ENCODE data around the gene MYL4.
"Not testable (repeated sequence)": the region's sequence is repeated elsewhere in the genome, so short reads cannot be mapped to it uniquely, and the experiment has no call there.

MYL4 gene

DNA sequence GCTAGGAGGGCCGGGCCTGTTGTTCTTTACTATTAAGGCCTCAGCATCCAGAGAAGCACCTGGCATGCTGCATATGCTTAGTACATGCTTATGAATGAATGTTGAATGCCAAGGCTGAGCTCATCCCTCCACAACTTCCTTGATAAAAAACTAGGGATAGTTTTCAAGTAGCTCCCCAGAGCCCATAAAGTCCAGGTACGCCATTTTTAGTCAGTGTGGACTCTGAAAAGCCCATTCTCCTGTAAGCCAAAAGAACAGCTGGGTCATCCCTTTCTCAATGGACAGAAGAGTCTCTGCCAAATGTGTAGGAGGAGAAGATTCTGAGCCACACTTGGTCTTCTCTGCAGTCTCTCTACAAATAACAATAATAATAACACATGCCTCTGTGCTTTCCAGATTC, 35.5 kb downstream of the MYL4 start:
- no peak for DNase-seq

DNA sequence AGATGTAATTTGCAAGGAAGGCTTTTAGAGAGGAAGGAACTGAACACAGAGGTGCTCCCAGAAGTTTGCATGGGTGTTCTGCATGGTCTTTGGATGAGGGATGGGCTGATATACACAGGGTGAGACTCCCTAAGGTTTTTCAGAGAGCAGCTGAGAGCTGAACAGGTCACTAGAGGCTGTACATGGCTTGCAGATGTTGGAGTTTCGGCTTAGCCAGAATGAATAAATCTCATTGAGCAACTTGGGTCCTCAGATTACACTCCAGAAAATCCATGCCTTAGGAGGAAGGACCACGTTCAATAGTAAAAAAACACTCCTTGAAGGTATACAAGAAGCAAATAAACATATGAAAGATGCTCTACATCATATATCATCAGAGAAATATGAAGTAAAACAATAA, 37.0 kb downstream of the MYL4 start:
- no peak for DNase-seq

DNA sequence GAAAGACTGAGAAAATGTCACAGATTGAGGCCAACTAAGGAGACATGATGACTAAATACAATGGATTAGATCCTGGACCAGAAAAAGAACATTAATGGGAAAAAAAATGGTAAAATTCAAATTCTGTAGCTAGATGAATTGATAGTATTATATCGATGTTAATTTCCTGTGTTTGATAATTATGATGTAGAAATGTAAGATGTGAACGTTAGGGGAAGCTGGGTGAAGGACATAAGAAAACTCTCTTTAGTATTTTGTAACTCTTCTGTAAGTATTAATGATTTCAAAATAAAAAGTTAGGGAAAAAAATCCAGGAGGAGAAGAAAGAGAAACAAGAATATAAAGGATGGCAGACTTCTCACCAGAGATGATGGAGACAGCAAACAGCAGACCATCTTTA, 41.7 kb downstream of the MYL4 start:
- DNase-seq: no peak

DNA sequence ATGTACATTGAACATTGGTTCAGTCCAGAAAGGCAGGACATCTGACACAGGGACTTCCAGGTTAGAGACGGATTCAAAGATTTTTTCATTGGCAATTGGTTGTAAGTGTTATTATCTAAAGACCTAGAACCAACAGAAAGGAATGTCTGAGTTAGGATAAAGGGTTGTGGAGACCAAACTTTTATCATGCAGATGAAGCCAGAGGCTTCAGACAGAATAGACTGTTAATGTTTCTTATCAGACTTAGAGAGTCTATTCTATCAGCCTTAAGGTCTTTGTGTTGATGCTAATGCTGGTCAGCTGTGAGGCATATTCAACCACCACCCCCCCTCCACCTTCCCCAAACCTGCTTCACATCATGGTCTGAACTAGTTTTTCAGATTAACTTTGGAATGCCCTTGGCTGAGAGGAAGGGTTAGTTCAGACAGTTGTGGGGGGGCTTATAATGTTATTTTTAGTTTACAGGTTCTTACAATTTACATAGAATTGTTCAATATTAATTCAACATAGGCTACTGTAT, 42.3 kb downstream of the MYL4 start:
- no peak for DNase-seq

- no peak for DNase-seq
Observed at GRCh38 chr17:47252209-47252608, 43.1 kb downstream of the MYL4 start.

DNA sequence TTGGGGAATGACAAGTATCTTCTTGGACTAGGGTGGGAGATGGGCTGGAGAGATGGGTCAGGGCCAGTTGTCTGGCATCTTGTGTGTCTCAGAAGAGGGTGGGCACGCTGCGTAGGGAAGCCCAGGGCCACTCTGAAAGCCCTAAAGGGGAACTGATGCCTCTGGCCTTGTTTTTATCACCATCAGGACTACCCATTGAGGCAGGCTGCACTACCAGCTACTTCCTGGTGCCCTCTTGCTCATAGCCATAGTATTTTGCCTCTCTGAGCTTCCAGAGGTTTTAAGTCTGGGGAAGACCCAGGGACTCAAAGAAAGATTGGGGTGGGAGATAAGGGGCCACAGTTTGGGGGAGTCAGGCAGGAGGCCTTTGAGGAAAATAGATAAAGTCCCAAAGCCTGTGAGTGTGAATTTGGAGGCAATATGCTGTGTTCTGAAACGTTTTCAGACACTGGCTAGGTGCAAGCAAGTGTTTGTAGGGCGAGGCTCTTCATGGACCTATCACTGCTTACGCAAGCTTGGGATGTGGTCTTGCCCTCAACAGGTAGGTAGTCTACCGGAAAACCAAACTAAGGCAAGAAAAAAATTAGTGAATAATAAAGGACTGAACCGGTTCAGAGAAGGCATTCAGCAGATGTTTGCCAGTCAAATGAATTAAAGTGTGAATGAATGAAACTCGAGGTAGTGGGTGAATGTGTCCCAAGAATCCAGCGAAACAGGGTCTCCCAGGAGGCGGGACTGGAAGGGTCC, 43.8 kb downstream of the MYL4 start:
- no peak for DNase-seq

GRCh38 chr17:47253541-47254402, 44.6 kb downstream of the MYL4 start, which contains the start of gene ITGB3:
ITGB3 (plus strand) TSS chr17:47253827; CDS start chr17:47253862, 35 bp downstream.
- DNase-seq: no peak

DNA sequence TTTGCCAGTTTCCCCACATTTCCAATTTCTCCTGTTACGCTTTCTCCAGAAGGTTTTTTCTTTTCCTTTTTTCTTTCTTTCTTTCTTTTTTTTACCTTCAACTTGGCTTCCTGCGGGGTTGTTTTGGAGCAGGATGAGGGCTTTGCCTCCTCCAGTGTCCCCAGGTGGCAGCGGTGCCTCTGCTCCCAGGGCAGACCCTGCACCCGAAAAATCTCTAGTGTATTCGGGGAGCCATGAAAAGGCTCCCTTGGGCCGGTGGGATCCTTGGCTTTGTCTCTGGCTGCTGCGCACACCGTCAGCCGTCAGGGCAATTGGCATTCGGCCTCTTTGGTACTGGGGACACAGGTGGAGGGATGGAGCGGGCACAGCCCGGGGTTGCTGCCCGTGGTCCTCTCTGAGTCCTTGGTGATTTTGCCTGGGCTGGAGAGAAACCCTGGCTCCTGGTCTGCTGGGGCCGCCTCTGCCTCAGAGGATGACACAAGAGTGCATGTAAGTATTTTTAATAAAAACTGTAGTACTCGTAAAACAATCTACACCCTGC, 45.3 kb downstream of the MYL4 start:
- no peak for DNase-seq

- DNase-seq: no peak
Observed at GRCh38 chr17:47257651-47258339, 48.6 kb downstream of the MYL4 start.

DNA sequence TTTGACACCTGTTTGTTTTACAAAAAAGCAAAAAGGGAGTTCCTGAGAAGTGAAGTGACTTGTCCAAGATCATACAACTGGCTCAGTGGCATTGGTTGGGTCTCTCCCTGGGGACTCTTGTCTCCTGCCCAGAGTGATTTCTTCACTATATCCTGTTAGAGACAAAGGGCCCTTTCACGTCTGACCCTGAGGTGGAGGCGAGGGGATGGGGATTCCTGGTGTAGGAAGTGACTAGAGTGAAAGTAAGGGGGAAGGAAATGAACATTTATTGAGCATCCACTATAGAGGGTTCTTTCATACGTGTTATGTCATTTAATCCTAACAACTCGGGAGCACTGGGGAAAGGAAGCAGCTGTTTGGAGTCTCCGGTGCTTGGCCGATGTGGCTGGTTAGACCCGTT, 53.4 kb downstream of the MYL4 start:
- no peak for DNase-seq

GRCh38 chr17:47264166-47264565, 55.0 kb downstream of the MYL4 start:
- no peak for DNase-seq

DNA sequence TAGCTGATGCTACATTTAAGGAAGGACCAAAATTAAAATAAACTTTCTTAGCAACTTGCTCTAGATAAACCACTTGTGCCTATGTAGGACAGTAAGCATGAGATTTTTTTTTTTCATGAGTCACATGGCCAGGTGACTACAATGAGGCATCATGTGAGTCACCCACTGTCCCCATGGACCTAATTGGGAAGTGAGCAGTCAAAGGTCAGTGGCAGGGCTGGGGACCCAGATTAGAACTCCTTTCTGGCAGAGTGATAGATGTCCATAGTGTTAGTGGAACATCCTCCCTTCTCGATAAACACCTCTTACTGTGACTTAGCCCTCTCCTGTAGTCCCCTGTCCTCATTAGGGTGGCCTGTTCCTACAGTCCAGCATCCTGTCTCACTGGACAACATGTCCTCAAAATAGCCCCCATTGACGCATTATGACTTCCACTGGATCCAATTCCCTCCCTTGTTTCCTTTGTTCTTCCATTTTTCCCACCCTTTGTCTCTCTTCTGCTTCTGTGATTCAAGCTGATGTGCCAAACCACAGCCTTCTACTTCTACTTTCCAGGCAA, 56.9 kb downstream of the MYL4 start:
- DNase-seq: no peak

DNA sequence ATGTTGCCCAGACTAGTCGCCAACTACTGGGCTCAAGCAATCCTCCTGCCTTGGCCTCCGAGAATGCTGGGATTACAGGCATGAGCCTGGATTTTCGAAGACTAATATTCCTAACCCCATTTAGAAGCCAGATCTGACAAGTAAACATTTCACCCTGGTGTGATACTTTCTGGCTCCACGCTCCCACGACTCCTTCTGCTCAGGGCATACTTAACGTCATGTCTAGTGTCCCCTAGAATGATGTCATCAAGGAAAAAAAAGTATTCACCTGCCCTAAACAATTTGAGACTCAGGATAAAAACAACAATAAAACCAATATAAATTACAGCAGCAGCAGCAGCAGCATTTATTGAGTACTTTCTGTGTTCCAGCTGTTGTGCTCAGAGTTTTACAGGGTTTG, 57.6 kb downstream of the MYL4 start:
- DNase-seq: no peak

DNA sequence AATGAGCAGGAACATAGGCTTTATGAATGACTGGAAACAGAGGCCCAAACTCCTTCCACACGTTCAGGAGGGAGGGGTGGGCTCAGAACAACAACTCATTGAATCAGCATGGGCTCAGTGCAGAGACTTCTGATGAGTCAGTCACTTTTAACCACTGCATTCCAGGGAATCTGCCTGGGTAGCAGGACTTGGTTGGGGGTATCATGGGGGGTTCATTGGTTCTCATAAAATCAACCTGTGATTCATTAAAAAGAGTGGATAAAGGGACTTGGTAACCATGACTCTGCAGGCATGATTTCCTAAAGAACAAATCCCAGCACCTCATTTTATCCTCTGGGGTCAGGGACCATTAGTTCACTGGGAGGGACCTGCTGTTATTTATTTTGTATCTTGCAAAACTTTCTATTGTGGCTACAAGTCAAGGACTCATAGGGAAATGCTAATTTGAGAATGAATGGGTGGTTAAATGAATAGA, 58.2 kb downstream of the MYL4 start:
- DNase-seq: no peak

DNA sequence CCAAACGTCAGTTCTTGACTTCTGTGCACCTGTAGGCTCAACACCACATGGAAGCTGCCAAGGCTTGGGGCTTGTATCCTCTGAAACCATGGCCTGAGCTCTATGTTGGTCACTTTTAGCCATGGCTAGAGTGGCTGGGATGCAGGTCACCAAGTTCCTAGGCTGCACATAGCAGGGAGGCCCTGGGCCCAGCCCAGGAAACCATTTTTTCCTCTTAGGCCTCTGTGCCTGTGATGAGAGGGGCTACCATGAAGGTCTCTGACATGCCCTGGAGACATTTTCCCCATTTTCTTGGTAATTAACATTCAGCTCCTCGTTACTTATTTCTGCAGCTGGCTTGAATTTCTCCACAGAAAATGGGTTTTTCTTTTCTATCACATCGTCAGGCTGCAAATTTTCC, 59.8 kb downstream of the MYL4 start:
- DNase-seq: not testable (repeated sequence)

DNA sequence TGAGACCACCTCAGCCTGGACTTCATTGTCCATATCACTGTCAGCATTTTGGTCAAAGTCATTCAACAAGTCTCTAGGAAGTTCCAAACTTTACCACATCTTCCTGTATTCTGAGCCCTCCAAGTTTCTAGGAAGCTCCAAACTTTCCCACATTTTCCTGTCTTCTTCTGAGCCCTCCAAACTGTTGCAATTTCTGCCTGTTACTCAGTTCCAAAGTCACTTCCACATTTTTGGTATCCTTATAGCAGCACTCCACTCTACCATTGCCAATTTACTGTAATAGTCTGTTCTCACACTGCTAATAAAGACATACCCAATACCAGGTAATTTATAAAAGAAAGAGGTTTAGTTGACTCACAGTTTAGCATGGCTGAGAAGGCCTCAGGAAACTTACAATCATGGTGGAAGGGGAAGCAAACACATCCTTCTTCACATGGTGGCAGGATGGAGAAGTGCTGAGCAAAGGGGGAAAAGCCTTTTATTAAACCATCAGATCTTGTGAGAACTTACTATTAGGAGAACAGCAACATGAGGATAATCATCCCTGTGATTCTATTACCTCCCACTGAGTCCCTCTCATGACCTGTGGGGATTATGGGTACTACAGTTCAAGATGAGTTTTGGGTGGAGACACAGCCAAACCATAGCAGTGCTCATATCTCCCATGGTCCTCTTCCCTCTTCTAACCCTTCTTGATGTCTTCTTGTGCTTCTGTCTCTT, 60.6 kb downstream of the MYL4 start:
- DNase-seq: not testable (repeated sequence)

- no peak for DNase-seq
Observed at GRCh38 chr17:47270946-47271705, 62.0 kb downstream of the MYL4 start.

DNA sequence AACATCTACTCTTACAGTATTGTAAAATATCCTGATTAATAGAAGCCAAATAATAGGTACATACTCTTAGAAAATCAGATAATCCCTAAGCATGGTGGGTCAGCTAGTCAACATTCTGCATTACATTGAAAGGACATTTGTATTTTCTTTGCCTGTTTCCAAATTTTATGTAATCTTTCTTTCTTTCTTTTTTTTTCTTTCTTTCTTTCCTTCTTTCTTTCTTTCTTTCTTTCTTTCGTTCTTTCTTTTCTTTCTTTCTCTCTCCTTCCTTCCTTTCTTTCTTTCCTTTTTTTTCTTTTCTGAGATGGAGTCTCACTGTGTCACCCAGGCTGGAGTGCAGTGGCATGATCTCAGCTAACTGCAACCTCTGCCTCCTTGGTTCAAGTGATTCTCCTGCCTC, 63.3 kb downstream of the MYL4 start:
- DNase-seq: no peak

DNA sequence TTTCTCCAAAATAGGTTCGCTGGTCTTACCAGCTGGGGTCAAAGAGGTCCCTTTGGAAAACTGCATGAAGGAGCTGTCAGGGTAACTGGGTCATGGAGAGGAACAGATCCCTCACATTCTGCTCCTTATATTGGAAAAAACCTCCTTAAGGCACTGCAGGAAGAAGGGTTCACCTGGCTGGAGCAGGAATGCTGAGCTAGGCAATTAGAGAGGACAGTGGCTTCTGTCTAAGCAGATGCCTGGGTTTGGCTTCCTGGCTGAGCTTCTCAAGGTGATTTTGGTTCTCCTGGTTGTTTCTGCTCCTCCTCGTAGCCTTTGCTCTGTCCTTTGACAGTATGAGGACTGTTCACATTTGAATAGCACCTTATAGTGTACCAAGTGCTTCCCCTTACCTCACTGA, 64.1 kb downstream of the MYL4 start:
- DNase-seq: no peak

Data from NCI-H2081 treated with DMSO at 0.1 percent for 48 hours (cell line).